ENCODE results near the gene SUPT6H.

DNA sequence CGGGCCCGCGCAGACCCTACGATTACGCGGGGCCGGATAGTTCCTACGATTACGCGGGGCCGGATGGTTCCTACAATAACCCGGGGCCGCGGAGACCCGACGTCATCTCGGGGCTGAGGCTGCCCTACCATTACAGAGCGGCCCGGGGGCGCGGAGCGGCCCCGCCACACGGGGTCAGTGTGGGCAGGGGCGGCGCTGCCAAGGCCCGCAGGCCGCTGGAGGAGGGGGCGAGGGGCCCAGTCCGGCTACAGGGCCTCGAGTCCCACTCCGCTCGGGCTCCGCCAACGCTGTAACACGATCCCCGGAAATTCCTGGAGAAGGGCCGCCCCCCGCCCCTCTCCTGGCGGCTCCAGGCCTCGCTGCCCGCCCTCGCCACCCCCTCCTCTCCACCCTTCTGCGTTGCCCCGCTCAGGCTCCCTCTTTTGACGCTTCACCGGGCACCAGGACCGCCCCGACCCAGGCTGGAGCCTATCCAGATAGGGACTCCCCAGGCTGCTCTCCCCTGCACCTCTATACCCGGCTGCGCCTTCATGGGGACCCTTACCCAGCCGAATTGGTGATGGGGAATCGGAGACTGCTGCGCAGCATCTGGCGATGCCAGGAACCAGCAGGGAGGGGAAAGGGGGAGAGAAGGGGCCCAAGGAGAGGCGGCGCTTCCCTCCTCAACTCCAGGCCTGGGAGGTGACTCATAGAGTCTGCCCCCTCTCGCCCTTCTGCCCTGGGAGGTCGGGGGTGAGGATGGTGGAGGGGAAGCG, 55.8 kb downstream of the SUPT6H start, which contains the start of gene RAB34:
- TF ChIP-seq, protein P1, sequence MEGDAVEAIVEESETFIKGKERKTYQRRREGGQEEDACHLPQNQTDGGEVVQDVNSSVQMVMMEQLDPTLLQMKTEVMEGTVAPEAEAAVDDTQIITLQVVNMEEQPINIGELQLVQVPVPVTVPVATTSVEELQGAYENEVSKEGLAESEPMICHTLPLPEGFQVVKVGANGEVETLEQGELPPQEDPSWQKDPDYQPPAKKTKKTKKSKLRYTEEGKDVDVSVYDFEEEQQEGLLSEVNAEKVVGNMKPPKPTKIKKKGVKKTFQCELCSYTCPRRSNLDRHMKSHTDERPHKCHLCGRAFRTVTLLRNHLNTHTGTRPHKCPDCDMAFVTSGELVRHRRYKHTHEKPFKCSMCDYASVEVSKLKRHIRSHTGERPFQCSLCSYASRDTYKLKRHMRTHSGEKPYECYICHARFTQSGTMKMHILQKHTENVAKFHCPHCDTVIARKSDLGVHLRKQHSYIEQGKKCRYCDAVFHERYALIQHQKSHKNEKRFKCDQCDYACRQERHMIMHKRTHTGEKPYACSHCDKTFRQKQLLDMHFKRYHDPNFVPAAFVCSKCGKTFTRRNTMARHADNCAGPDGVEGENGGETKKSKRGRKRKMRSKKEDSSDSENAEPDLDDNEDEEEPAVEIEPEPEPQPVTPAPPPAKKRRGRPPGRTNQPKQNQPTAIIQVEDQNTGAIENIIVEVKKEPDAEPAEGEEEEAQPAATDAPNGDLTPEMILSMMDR (IDR thresholded peaks at IDR 0.05), result no peak
- TF ChIP-seq POLR2A (IDR thresholded peaks at IDR 0.05), result peak in 1 of 3 donors; percentile 3
